OCI-LY3 (cell line): Measurements from ENCODE around the gene DCUN1D5.

Experiments used
- CTCF ChIP-seq: fragments of 200-600, 300-600 bp; sonication (generic); IDR thresholded peaks from 2 replicates; pipeline ENCODE4 v1.5.1; 2014; ENCODE audit warnings: antibody characterized with exemption, low read length, low read depth
- EZH2phosphoT487 ChIP-seq: fragments of 200-600 bp; shearing (Covaris generic); IDR thresholded peaks from 2 replicates; pipeline ENCODE4 v1.6.1; 2018; ENCODE audit warnings: antibody characterized with exemption, mixed run types, low read depth

GRCh38 chr11:103079833-103080232 lies 12.1 kb downstream of the DCUN1D5 start:
- no peak for TF ChIP-seq CTCF
- TF ChIP-seq EZH2phosphoT487, result no peak
